Mesothelial cell of epicardium (in vitro differentiated cells): ENCODE measurements around the gene MRPL30. TPM values are rescaled to one million over a fixed set of nuclear protein-coding genes. Genes with fewer than 3 reads are reported as not detected.
"Not testable (repeated sequence)": the region's sequence is repeated elsewhere in the genome, so short reads cannot be mapped to it uniquely, and the experiment has no call there.

Experiments
- DNase-seq, 2 experiments: peaks; one replicate each; pipeline ENCODE4 v3.0.0; 2021; ENCODE audit warnings: low spot score in 2 of 2; ENCODE audit not compliant: unreplicated experiment in 2 of 2
- H3K27ac Mint-ChIP-seq: 2 replicates; pipeline ENCODE4 v1.8.0; 2021; ENCODE audit warnings: mixed read lengths
- H3K27me3 Mint-ChIP-seq: 2 replicates; pipeline ENCODE4 v1.8.0; 2021; ENCODE audit warnings: low read depth, mixed read lengths
- H3K36me3 Mint-ChIP-seq: 2 replicates; pipeline ENCODE4 v1.8.0; 2021; ENCODE audit warnings: mixed read lengths
- H3K4me1 Mint-ChIP-seq: 2 replicates; pipeline ENCODE4 v1.8.0; 2021; ENCODE audit warnings: mixed read lengths
- H3K4me3 Mint-ChIP-seq: 2 replicates; pipeline ENCODE4 v1.8.0; 2021; ENCODE audit warnings: mild to moderate bottlenecking, moderate library complexity, mixed read lengths
- H3K9me3 Mint-ChIP-seq: 2 replicates; pipeline ENCODE4 v1.8.0; 2021; ENCODE audit warnings: mixed read lengths
- total RNA-seq: library from RNA; stranded (reverse); gene quantifications from 3 replicates; pipeline ENCODE4 v1.2.1, GENCODE V29; 2021
- TF ChIP-seq, protein P1 (sequence below): fragments of 200-600 bp; sonication (generic); IDR thresholded peaks from one replicate; pipeline ENCODE4 v1.5.0; 2021; ENCODE audit warnings: antibody characterized with exemption; ENCODE audit not compliant: unreplicated experiment

The MRPL30 gene
- total RNA-seq, 1 donor from 2014 or later: 33.3 TPM

DNA sequence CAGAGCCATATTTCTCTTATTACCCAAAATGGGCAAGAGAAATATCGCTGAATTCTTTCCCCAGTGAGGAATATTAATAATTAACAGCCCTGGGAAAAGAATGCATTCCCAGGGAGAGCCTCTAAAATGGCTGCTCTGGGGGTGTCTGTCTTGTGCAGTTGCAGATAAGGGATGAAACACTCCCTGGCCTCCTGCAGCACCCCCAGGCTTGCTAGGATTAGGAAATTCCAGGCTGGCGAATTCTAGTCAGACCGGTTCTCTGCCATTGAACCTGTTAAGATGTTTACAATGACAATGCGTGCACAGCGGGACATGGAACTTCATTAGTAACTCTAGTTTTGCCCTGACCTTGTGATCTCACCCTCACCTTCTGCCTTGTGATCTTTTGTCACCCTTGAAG is 24.5 kb downstream of the MRPL30 start:
- H3K4me3 Mint-ChIP-seq: no peak overlapping the region
- TF ChIP-seq, protein P1, sequence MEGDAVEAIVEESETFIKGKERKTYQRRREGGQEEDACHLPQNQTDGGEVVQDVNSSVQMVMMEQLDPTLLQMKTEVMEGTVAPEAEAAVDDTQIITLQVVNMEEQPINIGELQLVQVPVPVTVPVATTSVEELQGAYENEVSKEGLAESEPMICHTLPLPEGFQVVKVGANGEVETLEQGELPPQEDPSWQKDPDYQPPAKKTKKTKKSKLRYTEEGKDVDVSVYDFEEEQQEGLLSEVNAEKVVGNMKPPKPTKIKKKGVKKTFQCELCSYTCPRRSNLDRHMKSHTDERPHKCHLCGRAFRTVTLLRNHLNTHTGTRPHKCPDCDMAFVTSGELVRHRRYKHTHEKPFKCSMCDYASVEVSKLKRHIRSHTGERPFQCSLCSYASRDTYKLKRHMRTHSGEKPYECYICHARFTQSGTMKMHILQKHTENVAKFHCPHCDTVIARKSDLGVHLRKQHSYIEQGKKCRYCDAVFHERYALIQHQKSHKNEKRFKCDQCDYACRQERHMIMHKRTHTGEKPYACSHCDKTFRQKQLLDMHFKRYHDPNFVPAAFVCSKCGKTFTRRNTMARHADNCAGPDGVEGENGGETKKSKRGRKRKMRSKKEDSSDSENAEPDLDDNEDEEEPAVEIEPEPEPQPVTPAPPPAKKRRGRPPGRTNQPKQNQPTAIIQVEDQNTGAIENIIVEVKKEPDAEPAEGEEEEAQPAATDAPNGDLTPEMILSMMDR: no peak
- DNase-seq: no peak
- no peaks in the 10 kb centered on the region for H3K27me3 Mint-ChIP-seq
- H3K36me3 Mint-ChIP-seq: peaks cover 41% of the 10 kb centered on the region
- no peaks in the 10 kb centered on the region for H3K4me1 Mint-ChIP-seq
- no peak overlapping the region for H3K27ac Mint-ChIP-seq
- peaks cover 63% of the 10 kb centered on the region for H3K9me3 Mint-ChIP-seq

DNA sequence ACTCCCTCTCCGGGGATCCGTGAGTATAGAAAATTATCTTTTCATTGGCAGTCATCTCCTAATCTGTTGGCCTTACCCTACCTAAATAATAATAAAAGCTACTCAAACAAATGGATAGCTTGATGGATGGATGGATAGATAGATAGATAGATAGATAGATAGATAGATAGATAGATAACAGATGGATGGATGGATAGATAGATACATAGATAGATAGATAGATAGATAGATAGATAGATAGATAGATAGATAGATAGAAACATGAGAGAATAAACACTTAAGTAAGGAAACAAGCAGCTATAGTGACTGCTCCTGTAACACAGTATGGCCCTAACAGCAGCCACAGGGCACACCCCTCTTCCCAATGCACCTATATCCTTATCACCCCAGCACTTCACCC is 35.1 kb downstream of the MRPL30 start:
- TF ChIP-seq, protein P1: no peak
- peaks cover 3% of the 10 kb centered on the region for H3K36me3 Mint-ChIP-seq
- no peaks in the 10 kb centered on the region for H3K27me3 Mint-ChIP-seq
- no peak overlapping the region for H3K27ac Mint-ChIP-seq
- no peaks in the 10 kb centered on the region for H3K4me1 Mint-ChIP-seq
- H3K9me3 Mint-ChIP-seq: peaks cover 4% of the 10 kb centered on the region
- no peak overlapping the region for H3K4me3 Mint-ChIP-seq
- DNase-seq: no peak

DNA sequence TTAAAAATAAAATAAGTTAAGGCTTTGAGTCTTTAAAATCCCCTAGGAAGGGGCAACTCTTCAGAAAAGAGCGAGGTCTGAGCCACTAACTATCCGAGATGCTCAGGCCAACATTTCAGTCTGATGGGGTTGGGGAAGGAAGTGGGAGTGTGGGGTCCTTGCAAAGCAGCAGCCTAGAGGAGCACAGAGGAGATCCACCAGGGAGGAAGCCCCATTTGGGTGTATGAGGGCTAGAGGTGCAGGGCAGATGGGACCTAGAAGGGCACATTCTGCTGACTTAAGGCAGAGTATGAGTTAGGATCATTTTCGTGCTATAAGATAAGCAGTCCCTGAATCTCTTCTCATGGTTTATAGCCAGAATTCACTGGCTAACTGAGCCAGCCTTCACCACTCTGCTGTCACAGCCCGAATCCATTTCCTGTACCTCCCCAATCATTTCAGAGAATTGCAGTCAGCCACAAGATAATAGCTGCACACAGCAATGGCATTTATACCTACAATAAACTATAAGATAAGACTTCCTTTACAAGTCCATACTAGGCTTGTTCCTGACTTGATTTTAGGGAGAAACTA is 37.0 kb downstream of the MRPL30 start:
- TF ChIP-seq, protein P1: no peak
- Mint-ChIP-seq H3K9me3 (peaks cover 4% of the 10 kb centered on the region), H3K27me3 (no peaks in the 10 kb centered on the region), H3K4me1 (no peaks in the 10 kb centered on the region), H3K27ac (no peak overlapping the region), H3K36me3 (peaks cover 3% of the 10 kb centered on the region), H3K4me3 (no peak overlapping the region)
- no peak for DNase-seq

DNA sequence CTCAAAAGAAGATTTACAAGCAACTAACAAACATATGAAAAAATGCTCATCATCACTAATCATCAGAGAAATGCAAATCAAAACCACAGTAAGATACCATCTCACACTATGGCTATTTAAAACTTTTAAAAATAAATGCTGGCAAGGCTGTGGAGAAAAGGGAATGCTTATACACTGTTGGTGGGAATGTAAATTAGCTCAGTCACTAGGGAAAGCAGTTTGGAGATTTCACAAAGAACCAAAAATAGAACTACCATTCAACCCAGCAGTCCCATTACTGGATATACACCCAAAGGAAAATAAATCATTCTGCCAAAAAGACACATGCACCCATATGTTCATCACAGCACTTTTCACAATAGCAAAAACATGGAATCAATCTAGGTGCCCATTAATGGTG is 52.2 kb downstream of the MRPL30 start:
- not testable (repeated sequence) for H3K4me1 Mint-ChIP-seq, H3K4me3 Mint-ChIP-seq, DNase-seq, H3K27me3 Mint-ChIP-seq, H3K36me3 Mint-ChIP-seq, H3K27ac Mint-ChIP-seq
- H3K9me3 Mint-ChIP-seq: peaks cover 58% of the 10 kb centered on the region

DNA sequence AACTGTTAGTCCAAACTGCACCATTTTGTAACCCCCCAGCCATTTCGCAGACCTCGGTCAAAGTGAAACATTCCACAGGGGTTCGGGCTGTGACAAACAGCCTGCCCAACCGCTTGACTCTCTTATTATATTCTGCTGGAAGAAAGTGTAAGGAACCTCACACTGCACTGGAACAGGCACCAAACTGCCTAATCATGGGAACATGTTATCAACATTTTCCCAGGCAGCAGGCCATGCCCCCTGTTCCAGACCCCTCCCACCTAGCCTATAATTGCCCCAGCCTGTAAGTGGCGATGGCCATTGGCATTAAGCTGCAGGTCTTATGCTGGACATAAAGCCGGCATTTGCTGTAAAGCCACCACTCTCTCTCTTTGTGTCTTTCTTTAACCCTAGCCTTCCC is 57.6 kb downstream of the MRPL30 start:
- peaks cover 19% of the 10 kb centered on the region for H3K9me3 Mint-ChIP-seq
- no peak overlapping the region for H3K4me3 Mint-ChIP-seq
- no peaks in the 10 kb centered on the region for H3K36me3 Mint-ChIP-seq
- no peak for DNase-seq
- no peak overlapping the region for H3K27ac Mint-ChIP-seq
- no peaks in the 10 kb centered on the region for H3K4me1 Mint-ChIP-seq
- H3K27me3 Mint-ChIP-seq: no peaks in the 10 kb centered on the region
- TF ChIP-seq, protein P1: no peak

DNA sequence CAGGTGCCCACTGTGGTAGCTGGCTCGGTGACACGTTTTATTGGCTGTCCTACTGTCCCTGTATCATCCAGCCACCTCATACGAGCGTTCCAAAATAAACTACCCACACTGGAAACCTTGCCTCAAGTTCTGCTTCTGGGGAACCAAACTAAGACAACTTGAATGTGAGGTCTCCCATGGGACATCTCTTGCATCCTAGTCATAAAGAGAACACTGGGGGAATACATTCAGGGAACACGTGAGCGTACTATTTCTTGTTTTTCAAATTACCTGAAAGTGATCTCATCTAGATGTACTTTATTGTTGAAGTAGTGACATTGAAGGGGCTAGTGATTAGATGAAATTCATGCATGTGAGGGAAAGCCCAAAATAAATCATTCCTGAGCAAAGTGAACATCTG is 59.4 kb downstream of the MRPL30 start:
- Mint-ChIP-seq H3K27ac (no peak overlapping the region), H3K4me3 (no peak overlapping the region), H3K4me1 (no peaks in the 10 kb centered on the region), H3K9me3 (peaks cover 3% of the 10 kb centered on the region), H3K36me3 (no peaks in the 10 kb centered on the region), H3K27me3 (no peaks in the 10 kb centered on the region)
- no peak for DNase-seq
- TF ChIP-seq, protein P1: no peak
